ENCODE data around the gene MIDN.
A peak's percentile ranks its signal among the peaks of the same experiment; 100 is the strongest.

MIDN gene

DNA sequence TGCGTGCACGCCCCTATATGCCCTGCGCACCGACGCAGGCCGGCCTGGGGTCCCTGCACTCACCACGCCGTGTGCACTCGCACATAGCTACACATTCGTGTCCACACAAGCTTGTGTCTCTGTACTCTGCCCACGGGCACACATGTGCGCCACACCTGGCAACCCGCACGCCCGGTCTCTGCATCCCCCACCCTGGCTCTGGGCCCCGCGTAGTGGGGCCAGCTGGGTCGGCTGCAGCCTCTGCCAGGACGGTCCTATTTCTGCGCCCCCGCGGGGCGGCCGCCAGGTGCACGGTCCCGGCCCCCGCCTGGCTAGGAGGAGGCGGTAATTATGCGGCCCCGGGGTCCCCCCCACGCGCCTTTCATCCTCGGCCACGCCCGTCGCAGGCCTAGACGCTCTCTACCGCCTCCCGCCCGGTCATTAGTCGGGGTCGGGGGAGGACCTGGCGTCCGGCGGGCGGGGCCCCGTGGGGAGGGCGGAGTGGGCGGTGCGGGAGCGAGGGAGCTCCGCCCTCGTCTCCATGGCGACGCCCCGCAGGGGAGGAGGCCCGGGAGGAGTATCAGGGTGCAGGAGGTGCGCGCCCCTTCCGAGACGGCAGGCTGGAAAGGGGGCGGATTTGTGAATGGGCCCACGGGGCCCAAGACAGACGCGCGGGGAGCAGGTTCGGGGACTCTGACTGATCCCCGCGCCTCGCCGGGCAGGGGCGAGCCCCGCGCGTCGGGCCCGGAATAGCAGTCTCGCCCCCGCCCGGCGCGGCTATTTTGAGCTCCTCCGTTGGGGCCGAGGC lies 17.9 kb downstream of the MIDN start:
- Mint-ChIP-seq H3K36me3 (ENCODE audit: insufficient read depth) (peaks cover 56% of the 10 kb centered on the region), H3K27ac (peak overlapping the region in 1 of 2 donors; percentile 57), H3K27me3 (no peaks in the 10 kb centered on the region), H3K9me3 (no peaks in the 10 kb centered on the region), H3K4me1 (ENCODE audit: low read depth in 2 of 2) (peaks cover 54 to 60% of the 10 kb centered on the region in 2 donors), H3K4me3 (peak overlapping the region; percentile 77 to 82)
- DNase-seq (peak; percentile 86 to 91 (median 88)), ATAC-seq (replicated peaks) (peak; percentile 46)

DNA sequence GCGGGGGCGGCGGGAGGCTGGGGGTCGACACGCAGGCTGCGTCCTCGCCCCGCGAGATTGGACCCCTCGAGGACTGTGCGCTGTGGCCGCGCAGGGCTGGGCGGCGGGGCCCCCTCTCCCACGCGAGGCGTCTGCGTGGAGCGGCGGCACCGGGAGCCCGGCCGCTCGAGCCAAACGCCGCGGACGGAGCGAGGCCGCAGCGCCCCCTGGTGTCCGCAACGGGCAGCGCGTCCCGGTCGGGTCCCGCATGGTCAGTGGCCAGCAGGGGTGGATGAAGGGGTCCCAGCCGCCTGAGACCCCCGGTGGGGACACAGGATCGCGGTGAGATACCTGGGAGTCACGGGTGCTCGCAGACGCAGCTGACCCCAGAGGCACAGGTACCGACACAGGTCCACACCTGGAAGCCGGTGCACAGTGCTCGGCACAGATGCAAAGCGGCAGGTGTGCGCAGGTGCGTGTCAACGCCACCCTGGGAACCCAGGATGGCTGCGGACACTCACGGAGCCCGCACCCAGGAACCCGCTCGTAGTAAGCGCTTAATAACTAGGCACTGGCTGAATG lies 18.6 kb downstream of the MIDN start:
- H3K27ac Mint-ChIP-seq = peak overlapping the region; percentile 94 to 97
- H3K9me3 Mint-ChIP-seq = no peaks in the 10 kb centered on the region
- H3K4me1 Mint-ChIP-seq (ENCODE audit: low read depth in 2 of 2) = peaks cover 54 to 60% of the 10 kb centered on the region in 2 donors
- peak; percentile 16 for ATAC-seq (replicated peaks)
- peak; percentile 65 to 78 (median 75) for DNase-seq
- no peaks in the 10 kb centered on the region for H3K27me3 Mint-ChIP-seq
- peaks cover 56% of the 10 kb centered on the region for H3K36me3 Mint-ChIP-seq (ENCODE audit: insufficient read depth)
- peak overlapping the region; percentile 82 to 86 for H3K4me3 Mint-ChIP-seq

- Mint-ChIP-seq H3K27ac (peak overlapping the region; percentile 94 to 97), H3K4me3 (peak overlapping the region; percentile 82 to 86)
Measured at GRCh38 chr19:1267477-1268225, 19.3 kb downstream of the MIDN start.

GRCh38 chr19:1268226-1269064 lies 20.1 kb downstream of the MIDN start:
- Mint-ChIP-seq H3K27ac (peak overlapping the region; percentile 94 to 97), H3K36me3 (ENCODE audit: insufficient read depth) (peaks cover 69% of the 10 kb centered on the region), H3K27me3 (no peaks in the 10 kb centered on the region), H3K4me3 (peak overlapping the region; percentile 82 to 86), H3K9me3 (no peaks in the 10 kb centered on the region), H3K4me1 (ENCODE audit: low read depth in 2 of 2) (peaks cover 53 to 58% of the 10 kb centered on the region in 2 donors)
- no peak for DNase-seq
- no peak for ATAC-seq (replicated peaks)

More at GRCh38 chr19:1267477-1268225, 19.3 kb downstream of the MIDN start:
- DNase-seq (no peak), ATAC-seq (replicated peaks) (no peak)
- H3K36me3 Mint-ChIP-seq (ENCODE audit: insufficient read depth) = peaks cover 61% of the 10 kb centered on the region
- H3K27me3 Mint-ChIP-seq = no peaks in the 10 kb centered on the region
- no peaks in the 10 kb centered on the region for H3K9me3 Mint-ChIP-seq
- peaks cover 56 to 57% of the 10 kb centered on the region in 2 donors for H3K4me1 Mint-ChIP-seq (ENCODE audit: low read depth in 2 of 2)

- Mint-ChIP-seq H3K9me3 (no peaks in the 10 kb centered on the region), H3K27ac (peak within 1 kb of the TSS; percentile 94 to 97), H3K4me1 (ENCODE audit: low read depth in 2 of 2) (peaks cover 58 to 64% of the 10 kb centered on the region in 2 donors), H3K36me3 (ENCODE audit: insufficient read depth) (peaks cover 75% of the 10 kb centered on the region), H3K27me3 (no peaks in the 10 kb centered on the region), H3K4me3 (peak within 1 kb of the TSS; percentile 84 to 86)
- DNase-seq (peak; percentile 99 to 100 (median 100)), ATAC-seq (replicated peaks) (peak; percentile 73)
Measured at GRCh38 chr19:1269065-1269477, 20.7 kb downstream of the MIDN start, which contains the start of gene CIRBP. Gene CIRBP (plus strand): TSS chr19:1269332. CDS start chr19:1270934, 1,602 bp downstream.

GRCh38 chr19:1269478-1270212 lies 21.3 kb downstream of the MIDN start:
- H3K36me3 Mint-ChIP-seq (ENCODE audit: insufficient read depth) = peaks cover 81% of the 10 kb centered on the region
- peak overlapping the region; percentile 94 to 97 for H3K27ac Mint-ChIP-seq
- H3K4me1 Mint-ChIP-seq (ENCODE audit: low read depth in 2 of 2) = peaks cover 58 to 65% of the 10 kb centered on the region in 2 donors

DNA sequence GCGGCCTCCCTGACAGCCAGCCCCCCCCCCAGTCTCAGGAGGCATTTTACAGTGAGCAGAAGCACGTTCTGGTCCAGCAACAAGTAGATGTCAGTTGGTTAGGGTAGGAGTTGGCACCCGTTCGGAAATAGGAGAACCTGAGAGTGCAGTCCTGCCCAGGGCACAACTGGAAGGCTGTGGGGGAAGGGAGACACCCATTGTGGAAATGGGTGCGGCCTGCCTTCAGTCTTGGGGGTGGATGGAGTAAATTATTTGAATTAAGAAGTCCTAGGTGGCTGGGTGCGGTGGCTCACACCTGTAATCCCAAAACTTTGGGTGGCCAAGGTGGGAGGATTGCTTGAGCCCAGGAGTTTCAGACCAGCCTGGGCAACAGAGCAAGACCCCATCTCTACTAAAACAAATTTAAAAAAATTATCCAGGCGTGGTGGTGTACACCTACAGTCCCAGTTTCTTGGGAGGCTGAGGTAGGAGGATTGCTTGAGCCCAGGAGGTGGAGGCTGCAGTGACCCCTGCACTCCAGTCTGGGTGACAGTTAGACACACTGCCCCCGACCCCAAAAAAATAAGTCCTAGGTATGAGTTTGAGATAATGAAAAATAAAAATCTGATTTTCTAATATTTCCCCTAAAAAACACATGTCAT lies 21.9 kb downstream of the MIDN start:
- peak overlapping the region; percentile 94 to 97 for H3K27ac Mint-ChIP-seq

More at GRCh38 chr19:1269478-1270212, 21.3 kb downstream of the MIDN start:
- H3K4me3 Mint-ChIP-seq = peak overlapping the region; percentile 84 to 86
- peak; percentile 40 for ATAC-seq (replicated peaks)
- peak; percentile 81 to 85 (median 84) for DNase-seq
- H3K27me3 Mint-ChIP-seq = no peaks in the 10 kb centered on the region
- no peaks in the 10 kb centered on the region for H3K9me3 Mint-ChIP-seq

GRCh38 chr19:1270854-1271527 lies 22.6 kb downstream of the MIDN start:
- peaks cover 95% of the 10 kb centered on the region for H3K36me3 Mint-ChIP-seq (ENCODE audit: insufficient read depth)
- peak overlapping the region; percentile 84 to 86 for H3K4me3 Mint-ChIP-seq
- no peaks in the 10 kb centered on the region for H3K27me3 Mint-ChIP-seq
- peak overlapping the region; percentile 94 to 97 for H3K27ac Mint-ChIP-seq
- ATAC-seq (replicated peaks) = no peak
- peaks cover 52 to 57% of the 10 kb centered on the region in 2 donors for H3K4me1 Mint-ChIP-seq (ENCODE audit: low read depth in 2 of 2)
- H3K9me3 Mint-ChIP-seq = no peaks in the 10 kb centered on the region
- no peak for DNase-seq

More for the DNA sequence above, 21.9 kb downstream of the MIDN start:
- H3K27me3 Mint-ChIP-seq = no peaks in the 10 kb centered on the region
- H3K4me3 Mint-ChIP-seq = peak overlapping the region; percentile 84 to 86
- ATAC-seq (replicated peaks) = no peak
- H3K9me3 Mint-ChIP-seq = no peaks in the 10 kb centered on the region
- no peak for DNase-seq
- H3K4me1 Mint-ChIP-seq (ENCODE audit: low read depth in 2 of 2) = peaks cover 55 to 61% of the 10 kb centered on the region in 2 donors
- H3K36me3 Mint-ChIP-seq (ENCODE audit: insufficient read depth) = peaks cover 88% of the 10 kb centered on the region

DNA sequence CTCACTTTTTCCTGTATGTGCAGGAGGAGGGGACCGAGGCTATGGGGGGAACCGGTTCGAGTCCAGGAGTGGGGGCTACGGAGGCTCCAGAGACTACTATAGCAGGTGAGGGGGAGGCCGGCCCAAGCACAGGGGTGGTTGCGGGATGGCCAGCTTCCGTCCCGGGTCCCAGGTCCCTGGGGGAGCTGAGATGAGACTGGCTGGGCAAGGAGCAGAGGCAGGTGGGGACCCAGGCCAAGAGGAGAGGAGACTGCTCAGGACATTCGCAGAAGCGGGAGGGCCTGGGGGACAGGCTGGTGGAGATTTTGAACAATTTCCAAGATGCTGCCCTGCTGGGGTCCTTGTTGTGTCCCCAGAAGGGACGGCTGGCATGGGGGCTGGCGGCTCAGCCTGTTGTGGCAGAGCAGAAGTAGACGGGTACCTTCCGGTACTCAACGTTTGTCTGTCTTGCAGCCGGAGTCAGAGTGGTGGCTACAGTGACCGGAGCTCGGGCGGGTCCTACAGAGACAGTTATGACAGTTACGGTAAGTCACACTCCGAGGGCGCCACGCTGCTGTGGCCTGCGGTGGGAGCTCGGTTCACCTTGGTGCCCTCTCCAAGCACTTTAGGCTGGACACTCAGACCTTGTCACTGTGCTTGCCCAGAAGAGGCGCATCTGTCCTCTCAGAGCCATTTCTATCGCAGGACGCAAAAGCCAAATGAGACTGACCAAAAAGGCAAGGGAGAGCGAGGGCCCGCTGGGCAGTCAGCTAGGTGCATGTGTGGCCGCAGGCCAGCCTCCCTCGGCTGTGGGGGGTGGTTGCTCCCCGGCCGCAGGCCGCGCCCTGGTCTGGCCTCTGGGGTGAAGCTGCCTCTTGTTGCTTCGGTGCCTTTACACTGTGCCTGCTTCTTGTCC lies 23.4 kb downstream of the MIDN start:
- Mint-ChIP-seq H3K36me3 (ENCODE audit: insufficient read depth) (peaks cover 93% of the 10 kb centered on the region), H3K27me3 (no peaks in the 10 kb centered on the region), H3K4me1 (ENCODE audit: low read depth in 2 of 2) (peaks cover 56 to 60% of the 10 kb centered on the region in 2 donors), H3K27ac (peak overlapping the region; percentile 94 to 97), H3K9me3 (no peaks in the 10 kb centered on the region), H3K4me3 (peak overlapping the region; percentile 84 to 86)
- DNase-seq (no peak), ATAC-seq (replicated peaks) (no peak)

DNA sequence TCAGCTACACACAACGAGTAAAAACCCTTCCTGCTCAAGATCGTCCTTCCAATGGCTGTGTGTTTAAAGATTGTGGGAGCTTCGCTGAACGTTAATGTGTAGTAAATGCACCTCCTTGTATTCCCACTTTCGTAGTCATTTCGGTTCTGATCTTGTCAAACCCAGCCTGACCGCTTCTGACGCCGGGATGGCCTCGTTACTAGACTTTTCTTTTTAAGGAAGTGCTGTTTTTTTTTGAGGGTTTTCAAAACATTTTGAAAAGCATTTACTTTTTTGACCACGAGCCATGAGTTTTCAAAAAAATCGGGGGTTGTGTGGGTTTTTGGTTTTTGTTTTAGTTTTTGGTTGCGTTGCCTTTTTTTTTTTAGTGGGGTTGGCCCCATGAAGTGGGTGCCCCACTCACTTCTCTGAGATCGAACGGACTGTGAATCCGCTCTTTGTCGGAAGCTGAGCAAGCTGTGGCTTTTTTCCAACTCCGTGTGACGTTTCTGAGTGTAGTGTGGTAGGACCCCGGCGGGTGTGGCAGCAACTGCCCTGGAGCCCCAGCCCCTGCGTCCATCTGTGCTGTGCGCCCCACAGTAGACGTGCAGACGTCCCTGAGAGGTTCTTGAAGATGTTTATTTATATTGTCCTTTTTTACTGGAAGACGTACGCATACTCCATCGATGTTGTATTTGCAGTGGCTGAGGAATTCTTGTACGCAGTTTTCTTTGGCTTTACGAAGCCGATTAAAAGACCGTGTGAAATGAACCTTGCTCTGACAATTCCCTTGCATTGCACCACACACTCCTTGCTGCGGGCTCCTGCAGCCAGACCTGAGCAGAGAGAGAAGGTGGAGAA lies 24.3 kb downstream of the MIDN start:
- Mint-ChIP-seq H3K36me3 (ENCODE audit: insufficient read depth) (peaks cover 95% of the 10 kb centered on the region), H3K27me3 (no peaks in the 10 kb centered on the region), H3K4me3 (peak overlapping the region; percentile 63 to 84), H3K4me1 (ENCODE audit: low read depth in 2 of 2) (peaks cover 54 to 58% of the 10 kb centered on the region in 2 donors), H3K27ac (peak overlapping the region; percentile 77 to 97), H3K9me3 (no peaks in the 10 kb centered on the region)
- ATAC-seq (replicated peaks) = no peak
- no peak for DNase-seq

Data from effector memory CD8-positive, alpha-beta T cell (primary cell).